HG02763 (cell line): ENCODE measurements around the gene MPV17L.
"Not testable (repeated sequence)": the region's sequence is repeated elsewhere in the genome, so short reads cannot be mapped to it uniquely, and the experiment has no call there.

Experiments used
- ATAC-seq: cut with Tn5 transposase; IDR thresholded peaks from one replicate; pipeline ENCODE4 v1.9.1; 2021; ENCODE audit warnings: mild to moderate bottlenecking, moderate library complexity; ENCODE audit not compliant: unreplicated experiment

The MPV17L gene

DNA sequence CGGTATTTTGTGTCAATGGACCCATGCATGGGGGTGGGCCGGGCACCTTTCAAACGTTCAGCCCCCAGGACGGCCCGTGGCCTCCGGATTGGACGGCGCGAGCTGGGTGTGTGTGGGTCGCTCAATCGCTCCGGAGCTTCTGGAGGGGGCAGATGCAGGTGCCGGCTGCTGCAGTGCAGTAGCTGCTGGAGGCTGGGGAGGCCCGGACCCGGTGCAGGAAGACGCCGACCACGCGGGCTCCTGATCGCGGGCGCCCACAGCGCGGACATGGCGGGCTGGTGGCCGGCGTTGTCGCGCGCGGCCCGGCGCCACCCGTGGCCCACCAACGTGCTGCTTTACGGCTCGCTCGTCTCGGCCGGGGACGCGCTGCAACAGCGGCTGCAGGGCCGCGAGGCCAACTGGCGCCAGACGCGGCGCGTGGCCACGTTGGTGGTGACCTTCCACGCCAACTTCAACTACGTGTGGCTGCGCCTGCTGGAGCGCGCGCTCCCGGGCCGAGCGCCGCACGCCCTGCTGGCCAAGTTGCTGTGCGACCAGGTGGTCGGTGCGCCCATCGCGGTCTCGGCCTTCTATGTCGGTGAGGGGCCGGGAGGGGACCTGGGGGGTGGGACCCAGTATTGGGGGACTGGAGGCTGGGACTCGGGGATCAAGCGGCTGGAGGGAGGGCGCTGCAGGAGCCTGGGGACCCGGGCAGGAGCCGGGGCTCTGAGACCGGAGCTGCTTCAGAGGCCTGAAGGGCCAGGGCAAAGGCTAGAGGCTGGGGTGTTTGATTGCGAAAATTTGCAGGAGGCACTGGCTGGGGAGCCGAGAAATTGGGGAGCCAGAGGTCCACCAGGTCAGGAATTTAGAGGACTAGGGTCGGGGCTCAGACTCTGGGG lies at the start of gene MPV17L:
MPV17L (plus strand) TSS at position 124 of the 878 bp plus-strand sequence; CDS start at position 268, 144 bp downstream.
- ATAC-seq: not testable (repeated sequence)

GRCh38 chr16:15348721-15349120 lies 46.8 kb upstream of the MPV17L start:
- not testable (repeated sequence) for ATAC-seq

DNA sequence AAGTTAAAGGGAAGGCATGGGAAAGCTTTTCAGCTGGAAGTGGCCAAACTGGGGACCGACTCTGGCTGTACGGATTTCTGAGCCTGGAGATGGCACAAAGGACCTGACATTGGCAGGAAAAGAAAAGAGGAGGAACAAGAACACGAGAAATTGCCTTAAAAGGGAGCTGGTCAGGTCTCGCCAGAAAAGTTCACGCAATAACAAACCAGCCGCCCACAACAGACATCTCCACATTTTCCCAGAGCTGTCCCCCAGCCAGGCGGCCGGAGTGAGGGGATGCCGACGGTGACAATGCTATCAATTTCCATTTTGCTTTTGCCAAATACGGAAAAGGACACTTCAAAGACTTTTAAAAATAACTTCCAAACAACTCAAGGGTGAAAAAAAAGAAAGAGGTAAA lies 44.3 kb upstream of the MPV17L start:
- ATAC-seq: not testable (repeated sequence)

GRCh38 chr16:15351745-15352144 lies 43.8 kb upstream of the MPV17L start:
- ATAC-seq: not testable (repeated sequence)

DNA sequence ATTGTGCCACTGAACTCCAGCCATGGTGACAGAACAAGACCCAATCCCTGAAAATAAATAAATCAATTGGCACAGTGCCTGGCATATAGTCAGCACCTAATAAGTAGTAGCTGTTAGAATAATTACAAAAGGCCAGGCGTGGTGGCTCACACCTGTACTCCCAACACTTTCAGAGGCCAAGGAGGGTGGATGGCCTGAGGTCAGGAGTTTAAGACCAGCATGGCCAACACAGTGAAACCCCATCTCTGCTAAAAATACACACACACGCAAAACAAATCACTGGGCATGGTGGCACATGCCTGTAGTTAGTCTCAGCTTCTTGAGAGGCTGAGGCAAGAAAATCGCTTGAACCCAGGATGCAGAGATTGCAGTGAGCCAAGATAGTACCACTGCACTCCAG lies 42.7 kb upstream of the MPV17L start:
- not testable (repeated sequence) for ATAC-seq

GRCh38 chr16:15354846-15355245 lies 40.7 kb upstream of the MPV17L start:
- not testable (repeated sequence) for ATAC-seq

- ATAC-seq: not testable (repeated sequence)
These were observed 38.1 kb upstream of the MPV17L start for GRCh38 chr16:15357495-15357894.

DNA sequence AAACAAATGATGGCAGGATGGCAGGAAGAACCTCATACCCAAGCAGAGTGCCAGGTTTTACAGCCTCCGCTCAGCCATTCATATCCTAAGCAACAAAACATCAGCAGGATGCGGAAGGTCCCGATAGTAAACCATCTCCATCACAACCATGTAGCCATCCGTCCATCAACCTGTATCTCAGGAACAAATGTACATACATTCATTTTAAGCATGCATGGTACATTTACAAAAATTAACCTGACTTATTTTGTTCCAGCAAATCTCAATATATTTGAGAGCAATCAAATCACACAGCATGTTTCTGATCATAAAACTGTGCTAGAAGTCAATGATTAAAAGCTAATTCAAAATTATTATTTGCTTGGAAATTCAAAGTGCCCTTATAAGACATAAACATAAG lies 17.4 kb upstream of the MPV17L start, which contains the start of gene NPIPA5:
NPIPA5 (minus strand) TSS at position 101 of the 400 bp plus-strand sequence; CDS start at position 101, 0 bp downstream.
- ATAC-seq: not testable (repeated sequence)

DNA sequence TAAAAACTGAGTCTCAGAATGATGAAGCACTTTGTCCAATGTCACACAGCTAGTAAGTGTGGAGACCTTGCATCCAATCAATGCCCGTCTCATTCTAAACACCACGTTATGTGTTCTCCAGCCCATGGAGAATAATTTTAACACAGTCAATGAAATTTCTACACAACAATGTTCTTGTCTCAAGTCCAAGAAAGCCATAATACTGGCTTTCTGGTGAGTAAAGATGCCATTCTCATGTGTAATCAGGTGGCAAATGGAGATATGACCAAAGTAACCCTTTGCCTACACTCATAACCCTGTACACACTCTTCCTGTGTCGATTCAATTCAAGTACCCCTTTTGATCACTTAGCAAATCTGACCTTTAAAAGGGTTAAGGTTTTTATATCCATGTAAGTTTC lies 12.7 kb upstream of the MPV17L start:
- ATAC-seq: not testable (repeated sequence)

GRCh38 chr16:15388060-15388459 lies 7.5 kb upstream of the MPV17L start:
- ATAC-seq: not testable (repeated sequence)

- not testable (repeated sequence) for ATAC-seq
These were observed 5.6 kb upstream of the MPV17L start for GRCh38 chr16:15389916-15390315.

GRCh38 chr16:15393025-15393424 lies 2.5 kb upstream of the MPV17L start:
- not testable (repeated sequence) for ATAC-seq

DNA sequence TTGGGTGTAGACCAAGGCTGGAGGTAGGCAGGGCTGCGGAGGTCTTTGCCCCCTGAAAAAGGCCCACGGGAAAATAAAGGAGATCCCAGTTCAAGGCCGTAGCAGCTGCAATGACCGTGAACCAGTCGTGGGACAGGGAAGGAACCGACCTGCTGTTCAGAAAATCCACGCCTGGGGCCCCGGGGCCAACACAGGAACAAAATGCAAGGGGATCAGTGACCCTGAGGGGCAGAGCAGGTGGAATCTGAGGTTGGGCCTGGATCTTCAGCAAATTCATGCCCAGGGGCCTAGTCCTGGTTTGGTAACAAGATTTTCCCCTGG lies 915 bp downstream of the MPV17L start:
- not testable (repeated sequence) for ATAC-seq

DNA sequence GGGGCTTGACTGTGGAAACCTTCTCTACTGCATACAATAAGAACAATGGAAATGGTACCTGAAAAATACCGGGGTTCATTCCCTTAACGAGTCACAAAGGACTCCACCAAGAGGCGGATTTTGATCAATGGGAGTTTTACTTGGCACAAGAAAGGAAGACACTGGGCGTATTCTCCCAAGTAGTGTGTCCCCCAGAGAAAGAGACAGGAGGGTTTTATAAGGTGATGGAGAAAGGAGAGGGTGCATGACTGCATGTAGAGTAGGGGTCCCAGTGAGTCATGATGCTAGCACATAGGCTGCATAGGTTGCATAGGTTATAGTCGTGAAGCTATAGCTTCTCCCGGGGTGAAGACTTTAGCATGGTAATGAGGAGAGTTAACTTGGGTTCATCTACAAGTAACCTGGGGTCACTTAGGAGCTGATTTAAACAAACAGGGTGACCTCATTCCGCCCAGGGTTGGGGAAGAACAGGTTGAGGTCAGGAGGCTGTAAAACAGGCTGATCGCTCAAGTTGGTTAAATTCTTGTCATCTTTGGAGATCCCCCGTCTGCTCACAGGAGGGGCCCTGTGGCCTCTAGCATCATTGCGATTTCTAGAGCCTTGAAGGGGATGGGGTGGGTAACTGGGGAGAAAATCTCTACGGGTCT lies 1.5 kb downstream of the MPV17L start:
- no peak for ATAC-seq

GRCh38 chr16:15398618-15399316 lies 3.2 kb downstream of the MPV17L start:
- ATAC-seq: no peak

- ATAC-seq: no peak
These were observed 3.8 kb downstream of the MPV17L start for GRCh38 chr16:15399317-15399716.

- ATAC-seq: not testable (repeated sequence)
These were observed 4.8 kb downstream of the MPV17L start for GRCh38 chr16:15400314-15400713.

DNA sequence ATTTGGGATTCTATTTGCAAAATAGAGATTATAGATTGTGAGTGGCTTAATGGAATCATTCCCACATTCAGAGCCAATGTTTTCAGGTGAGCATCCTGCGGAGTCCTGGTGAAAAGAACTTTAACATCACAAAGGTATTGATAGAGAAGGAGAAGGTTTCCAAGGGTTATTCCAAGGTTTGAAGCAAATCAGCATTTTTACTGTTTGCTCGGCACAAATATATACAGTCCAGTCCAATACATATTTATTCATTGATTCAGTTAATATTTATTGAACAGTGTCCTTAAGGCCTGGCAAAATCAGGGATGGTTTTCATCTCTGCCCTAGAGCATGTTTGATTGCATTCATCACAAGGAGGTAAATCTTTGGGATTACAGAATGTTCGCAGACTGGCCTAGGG lies 6.4 kb downstream of the MPV17L start:
- no peak for ATAC-seq

- no peak for ATAC-seq
These were observed 7.9 kb downstream of the MPV17L start for GRCh38 chr16:15403392-15403995.

DNA sequence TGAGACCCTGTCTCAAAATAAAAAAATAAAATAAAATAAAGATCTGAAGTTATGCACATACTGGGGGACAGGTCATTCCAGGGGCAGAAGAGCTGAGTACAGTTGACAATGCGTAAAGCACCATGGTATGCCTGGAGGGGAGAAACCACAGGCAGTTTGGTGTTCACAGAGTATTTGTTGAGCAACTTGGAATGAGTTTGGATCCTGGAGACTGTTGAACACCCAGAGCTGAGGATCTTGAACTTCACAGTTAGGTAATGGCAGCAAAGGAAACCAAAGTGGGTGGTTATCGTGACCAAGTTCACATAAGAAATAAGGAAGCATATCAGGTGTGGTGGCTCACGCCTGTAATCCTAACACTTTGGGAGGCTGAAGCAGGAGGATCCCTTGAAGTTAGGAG lies 8.5 kb downstream of the MPV17L start:
- ATAC-seq: not testable (repeated sequence)

DNA sequence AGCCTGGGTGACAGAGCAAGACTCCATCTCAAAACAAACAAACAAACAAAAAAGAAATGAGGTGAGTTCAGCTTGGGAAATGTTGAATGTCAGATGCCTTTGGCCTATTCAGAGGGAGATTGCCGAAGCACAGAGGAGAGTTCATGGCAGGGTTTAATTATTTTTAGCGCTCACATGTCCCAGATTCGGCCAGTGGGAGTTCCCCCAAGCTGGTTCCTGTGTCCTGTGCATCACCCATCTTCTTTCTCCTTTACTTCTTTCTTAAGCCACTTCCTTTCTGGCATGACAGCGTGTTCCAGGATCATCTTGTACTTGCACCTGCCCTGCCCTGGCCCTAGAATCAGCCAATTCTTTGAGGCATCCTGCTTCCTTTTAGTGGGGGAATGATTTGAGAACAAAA lies 9.2 kb downstream of the MPV17L start:
- ATAC-seq: no peak
